CD4-positive, alpha-beta T cell treated with Interleukin-15 for 1 hour (primary cell): Measurements from ENCODE around the gene SHISA8.
A peak's percentile ranks its signal among the peaks of the same experiment; 100 is the strongest.
"Not testable (repeated sequence)": the region's sequence is repeated elsewhere in the genome, so short reads cannot be mapped to it uniquely, and the experiment has no call there.

ENCODE experiments used
- DNase-seq: peaks from one replicate; pipeline ENCODE4 v3.0.0-alpha.2; 2020

The SHISA8 gene

DNA sequence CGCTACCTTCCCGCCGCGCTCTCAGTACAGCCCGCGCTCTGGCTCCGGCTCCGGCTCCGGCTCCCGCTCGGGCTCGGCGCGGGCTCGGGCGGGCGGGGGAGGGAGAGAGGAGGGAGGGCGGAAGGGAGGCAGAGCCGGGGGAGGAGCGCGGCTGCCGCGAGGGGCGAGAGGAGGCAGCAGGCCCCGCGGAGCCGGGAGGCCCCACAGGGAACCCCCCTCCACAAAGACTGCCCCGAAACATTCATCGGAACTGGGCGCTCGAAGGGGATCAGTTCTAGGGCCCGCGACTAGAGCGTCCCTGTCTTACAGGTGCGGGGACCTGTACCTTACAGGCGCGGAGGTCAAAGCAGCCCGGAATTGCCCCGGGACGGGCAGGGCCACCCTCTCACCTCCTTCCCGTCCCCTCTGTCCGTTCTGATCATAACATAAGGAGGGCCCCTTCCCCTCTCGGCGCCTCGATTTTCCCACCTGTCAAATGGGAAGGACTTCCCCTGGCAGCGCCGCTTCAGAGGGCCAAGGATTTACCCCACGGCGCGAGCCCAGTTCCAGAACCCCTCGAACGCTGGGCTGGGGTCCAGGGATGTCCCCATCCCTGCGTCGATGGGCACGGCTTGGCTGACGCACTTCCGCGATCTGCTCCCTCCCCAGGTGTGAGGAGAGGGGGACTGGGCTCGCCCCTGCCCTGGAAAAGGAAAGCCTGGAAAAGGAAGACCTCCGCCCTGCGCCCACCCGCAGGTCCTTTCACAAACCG, at the start of gene SHISA8:
Gene SHISA8 (minus strand): TSS at position 40 of the 751 bp plus-strand sequence. CDS start 407 bp downstream, outside the sequence.
- DNase-seq = peak; percentile 65

DNA sequence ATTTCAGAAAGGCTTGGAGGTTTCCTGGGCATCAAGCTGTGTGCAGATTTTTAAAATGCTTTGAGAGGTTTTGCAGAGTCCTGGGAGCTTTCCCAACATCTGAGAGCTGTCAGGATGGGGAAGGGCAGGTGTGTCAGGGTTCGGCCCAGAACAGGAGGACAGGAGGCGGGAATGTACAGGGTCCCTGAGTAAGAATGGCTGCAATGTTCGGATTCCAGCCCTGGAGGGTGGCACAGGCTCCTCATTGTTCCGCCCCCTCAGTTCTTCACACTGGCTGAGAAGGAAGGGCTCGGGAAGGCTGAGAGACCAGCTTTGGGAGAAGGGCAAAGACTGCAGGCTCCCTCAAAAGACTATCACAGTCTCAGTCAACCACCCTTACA, 49.2 kb upstream of the SHISA8 start:
- DNase-seq = no peak

DNA sequence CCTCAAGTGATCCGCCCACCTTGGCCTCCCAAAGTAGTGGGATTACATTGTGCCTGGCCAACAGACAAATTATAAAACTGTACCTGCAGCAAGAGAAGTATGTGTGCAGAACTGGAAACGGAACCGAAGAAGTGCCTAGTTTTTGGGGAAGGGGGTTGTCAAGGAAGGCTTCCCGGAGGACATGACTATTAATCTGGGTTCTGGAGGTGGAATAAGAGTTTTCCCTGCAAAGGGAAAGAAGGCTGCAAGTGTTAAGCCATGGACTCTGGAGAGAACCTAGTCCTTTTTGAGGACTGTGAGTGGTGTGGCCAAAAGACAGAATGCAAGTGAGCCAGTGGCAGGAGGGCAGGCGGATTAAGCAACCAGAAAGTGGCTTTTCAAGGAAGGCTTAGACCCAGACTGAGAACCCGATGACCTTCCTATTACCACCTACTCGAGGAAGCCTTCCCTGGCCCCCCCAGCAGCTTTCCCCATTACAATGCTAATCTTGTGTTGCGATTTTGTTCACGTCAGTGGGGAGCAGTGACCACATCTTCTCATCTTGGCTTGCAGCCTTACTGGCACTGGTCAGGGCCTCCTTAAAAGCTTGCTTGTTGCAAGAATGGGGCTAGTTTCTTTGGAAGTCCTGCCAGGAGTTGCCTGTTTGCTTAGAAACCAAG, 48.7 kb upstream of the SHISA8 start:
- no peak for DNase-seq

DNA sequence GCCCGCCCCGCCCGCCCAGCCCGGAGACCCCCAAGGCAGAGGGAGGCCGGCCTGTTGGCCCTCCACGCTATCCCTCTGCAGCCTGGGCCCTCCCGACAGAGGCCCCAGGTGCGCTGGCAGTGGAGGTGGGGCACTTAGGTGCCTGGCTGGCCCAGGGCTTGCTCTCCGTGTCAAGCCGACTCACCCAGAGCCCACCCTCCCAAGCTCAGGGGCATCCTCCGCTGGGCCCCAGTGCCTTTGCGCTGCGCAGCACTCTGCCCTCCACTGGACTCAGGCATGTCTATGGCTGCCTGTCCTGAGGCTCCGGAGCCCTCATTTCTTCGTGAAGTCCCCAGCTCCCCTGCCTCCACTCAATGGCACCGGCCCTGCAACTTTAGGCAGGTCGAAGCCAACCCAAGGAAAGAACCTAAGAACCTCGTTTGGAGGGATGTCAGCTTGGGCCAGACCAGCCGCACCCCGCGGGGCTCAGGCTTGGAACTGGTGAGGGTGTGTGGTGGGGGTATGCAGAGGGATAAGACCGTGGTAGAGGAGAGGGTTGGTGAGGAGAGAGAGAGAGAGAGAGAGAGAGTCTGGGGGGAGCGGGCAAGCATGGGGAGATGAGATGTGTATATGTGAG, 43.2 kb upstream of the SHISA8 start:
- DNase-seq = no peak

DNA sequence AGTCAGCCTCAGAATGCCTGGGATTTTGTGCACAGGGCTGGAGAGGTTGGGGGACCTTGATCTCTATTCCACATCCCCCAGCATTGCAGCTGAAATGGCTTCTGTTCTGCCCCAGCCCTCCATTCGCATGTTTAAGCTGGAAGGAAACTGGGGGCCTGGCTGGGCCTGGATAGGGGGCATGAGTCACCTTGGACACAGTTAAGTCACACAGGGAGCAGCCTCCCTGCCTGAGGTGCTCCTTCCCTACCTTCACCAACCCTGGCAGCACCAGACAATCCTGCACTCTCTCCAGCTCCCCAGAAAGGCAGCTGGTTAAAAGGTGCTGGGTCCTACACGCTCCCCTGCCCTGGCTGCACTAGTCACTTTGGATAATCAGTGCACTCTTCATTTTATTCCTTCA, 37.8 kb upstream of the SHISA8 start:
- no peak for DNase-seq

DNA sequence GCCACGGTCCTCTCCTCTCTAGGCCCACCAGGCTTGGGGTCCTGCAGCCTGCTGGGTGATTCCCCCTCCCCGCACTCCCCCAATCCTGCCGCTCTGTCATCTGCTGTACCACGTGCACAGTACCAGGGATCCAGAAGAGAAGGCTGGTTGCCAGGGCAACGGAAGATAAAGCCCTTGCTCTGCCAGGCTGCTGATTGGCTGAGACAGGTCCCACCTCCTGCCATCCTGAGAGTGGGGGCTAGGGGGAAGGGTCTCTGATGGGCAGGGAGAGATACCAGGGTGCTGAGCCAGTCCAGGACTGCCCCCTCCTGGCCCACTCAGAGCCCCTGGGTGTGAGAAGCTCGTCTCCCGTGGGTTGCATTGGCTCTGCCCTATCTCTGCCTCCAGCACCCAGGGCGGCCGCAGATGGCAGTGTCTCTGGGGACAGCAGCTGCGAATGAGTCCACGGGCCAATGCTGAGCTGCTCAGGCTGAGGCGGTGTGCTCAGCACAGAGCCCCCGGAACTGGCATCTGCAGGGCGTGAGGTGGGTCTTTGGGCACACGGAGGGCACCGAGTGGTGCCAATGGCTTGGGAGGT, 37.1 kb upstream of the SHISA8 start, which contains the start of gene SMIM45:
Gene SMIM45 (plus strand): TSS at position 253 of the 577 bp plus-strand sequence.
- DNase-seq = peak; percentile 41

DNA sequence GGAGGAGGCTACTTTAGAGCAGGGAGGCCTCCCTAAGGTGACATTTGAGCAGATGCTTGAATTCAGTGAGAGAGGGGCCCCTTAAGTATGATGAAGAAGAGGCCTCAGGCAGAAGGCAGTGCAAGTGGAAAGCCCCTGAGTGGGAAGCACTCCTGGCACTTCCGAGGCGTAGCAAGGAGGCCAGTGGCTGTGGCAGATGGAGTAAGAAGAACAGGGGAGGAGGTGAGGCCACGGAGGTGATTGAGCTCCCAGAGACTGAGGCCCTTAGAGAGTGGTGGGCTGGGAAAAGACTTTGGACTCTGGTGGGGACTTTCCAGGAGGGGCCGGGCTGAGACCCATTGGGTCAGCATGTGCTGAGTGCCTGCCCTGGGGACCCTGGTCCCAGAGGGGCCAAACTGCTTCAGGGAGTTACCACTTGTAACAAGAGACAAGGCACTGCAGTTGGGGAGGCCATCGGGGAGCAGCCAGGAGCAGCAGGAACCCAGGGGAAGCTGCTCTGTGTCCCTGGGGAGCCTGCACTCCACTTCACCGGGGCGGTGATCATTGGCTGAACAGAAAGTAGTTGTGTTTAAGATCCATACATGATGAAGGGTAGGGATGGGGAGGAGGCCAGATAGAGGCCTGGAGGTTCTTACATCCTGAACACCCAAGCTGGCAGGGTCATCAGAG, 34.6 kb upstream of the SHISA8 start:
- no peak for DNase-seq

DNA sequence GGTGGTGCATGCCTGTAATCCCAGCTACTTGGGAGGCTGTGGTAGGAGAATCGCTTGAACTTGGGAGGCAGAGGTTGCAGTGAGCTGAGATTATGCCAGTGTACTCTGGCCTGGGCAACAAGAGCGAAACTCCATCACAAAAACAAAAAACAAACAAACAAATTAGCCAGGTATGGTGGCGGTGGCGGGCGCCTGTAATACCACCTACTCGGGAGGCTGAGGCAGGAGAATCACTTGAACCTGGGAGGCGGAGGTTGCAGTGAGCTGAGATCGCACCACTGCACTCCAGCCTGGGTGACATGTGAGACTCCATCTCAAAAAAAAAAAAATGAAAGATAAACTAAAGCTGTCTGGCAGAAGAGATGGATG, 34.0 kb upstream of the SHISA8 start:
- DNase-seq = not testable (repeated sequence)

DNA sequence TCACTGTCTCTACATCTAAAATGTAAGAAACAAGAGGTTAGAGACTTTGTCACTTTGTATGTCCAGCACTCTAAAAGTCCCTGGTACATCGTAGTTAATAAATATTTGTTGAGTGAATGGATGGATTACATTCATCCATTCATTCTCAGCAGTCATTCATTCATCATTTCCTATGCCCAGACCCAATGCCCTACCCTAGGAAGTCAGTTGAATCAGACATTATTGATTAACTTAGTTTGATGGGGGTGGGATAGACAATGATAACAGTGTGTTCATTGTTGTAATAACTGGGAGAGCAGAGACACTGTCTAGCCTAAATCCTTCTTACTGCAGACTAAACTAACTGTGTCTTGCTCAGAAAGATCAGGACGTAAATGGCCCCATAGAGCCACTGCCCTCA, 33.3 kb upstream of the SHISA8 start:
- no peak for DNase-seq

DNA sequence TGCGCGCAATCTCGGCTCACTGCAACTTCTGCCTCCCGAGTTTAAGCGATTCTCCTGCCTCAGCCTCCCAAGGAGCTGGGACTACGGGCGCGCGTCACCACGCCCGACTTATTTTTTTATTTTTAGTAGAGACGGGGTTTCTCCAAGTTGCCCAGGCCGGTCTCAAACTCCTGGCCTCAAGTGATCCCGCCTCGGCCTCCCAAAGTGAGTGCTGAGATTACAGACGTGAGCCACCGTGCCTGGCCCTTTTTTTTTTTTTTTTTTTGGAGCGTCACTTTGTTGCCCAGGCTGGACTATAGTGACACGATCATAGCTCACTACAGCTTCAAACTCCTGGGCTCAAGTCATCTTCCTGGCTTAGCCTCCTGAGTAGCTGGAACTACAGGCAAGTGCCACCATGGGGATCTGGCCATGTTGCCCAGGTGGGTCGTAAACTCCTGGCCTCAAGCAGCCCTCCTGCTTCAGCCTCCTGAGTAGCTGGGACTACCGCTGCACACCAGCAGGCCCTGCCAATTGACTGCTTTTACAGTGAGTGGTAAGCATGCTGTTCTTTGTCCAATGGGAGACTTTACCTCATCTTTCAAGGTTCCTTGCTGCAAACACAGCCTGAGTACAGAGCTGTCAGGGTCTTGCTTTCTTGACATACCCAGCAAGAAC, 32.7 kb upstream of the SHISA8 start:
- no peak for DNase-seq

DNA sequence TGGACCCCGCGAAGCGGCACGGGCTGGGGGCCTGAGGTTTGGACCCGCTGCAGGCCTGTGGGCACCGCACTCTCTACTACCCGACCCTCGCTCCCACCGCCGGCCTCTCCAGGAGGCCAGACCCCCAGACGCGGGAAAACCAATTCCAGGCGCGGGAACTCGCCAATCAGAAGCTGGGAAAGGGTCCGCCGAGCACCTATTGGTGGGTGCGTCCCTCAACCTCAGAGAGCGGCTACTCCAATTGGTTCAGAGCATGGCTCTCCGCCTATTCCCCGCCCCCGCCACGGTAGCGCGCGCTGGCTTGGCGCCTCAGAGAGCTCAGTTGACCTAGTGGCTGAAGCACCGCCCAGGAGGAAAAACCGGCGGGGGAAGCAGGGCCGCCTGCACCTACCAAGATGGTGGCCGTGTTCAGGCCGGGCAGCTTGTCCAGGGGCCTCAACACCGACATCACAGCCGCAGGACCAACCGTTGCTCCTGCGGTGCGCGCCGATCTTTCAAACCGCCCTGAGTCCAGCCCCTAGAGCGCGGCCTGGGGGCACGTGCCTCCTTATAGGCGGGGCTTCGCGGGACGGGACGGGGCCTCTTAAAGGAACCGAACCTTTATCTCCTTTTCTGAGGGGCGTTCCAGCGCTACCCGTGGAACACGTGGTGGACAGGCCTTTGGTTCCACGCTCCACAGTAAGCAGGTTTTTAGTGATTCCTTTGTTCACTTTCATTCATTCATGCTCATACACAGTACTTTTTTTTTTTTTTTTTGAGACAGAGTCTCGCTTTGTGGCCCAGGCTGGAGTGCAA, 32.0 kb upstream of the SHISA8 start, which contains the start of gene CENPM:
Gene CENPM (minus strand): TSS at position 524 of the 795 bp plus-strand sequence. CDS start 76 bp downstream, at position 448.
- DNase-seq = peak; percentile 84

DNA sequence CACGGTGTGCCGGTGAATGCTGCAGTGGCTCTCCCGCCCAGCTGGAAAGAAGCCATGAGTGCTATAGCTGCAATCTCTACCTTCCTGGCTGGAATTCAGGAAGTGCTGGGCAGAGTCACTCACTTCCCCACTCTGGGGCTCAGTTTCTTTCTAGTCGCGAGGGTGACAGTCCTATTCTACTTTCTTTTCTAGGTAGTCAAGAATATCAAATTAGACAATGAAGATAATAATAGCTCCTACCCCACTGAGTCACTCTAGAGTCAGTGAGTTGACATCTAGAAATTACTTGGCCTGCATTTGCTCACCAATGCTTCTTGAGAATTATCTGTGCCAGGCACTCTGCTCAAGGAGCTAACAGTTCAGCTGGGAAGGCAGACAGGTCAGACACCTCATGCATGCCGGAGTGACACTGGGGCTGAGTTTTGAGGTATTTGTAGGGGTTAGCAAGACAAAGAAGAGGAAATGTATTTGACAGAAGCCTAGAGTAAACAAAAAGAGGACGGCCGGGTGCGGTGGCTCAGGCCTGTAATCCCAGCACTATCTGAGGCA, 28.9 kb upstream of the SHISA8 start:
- DNase-seq = no peak

DNA sequence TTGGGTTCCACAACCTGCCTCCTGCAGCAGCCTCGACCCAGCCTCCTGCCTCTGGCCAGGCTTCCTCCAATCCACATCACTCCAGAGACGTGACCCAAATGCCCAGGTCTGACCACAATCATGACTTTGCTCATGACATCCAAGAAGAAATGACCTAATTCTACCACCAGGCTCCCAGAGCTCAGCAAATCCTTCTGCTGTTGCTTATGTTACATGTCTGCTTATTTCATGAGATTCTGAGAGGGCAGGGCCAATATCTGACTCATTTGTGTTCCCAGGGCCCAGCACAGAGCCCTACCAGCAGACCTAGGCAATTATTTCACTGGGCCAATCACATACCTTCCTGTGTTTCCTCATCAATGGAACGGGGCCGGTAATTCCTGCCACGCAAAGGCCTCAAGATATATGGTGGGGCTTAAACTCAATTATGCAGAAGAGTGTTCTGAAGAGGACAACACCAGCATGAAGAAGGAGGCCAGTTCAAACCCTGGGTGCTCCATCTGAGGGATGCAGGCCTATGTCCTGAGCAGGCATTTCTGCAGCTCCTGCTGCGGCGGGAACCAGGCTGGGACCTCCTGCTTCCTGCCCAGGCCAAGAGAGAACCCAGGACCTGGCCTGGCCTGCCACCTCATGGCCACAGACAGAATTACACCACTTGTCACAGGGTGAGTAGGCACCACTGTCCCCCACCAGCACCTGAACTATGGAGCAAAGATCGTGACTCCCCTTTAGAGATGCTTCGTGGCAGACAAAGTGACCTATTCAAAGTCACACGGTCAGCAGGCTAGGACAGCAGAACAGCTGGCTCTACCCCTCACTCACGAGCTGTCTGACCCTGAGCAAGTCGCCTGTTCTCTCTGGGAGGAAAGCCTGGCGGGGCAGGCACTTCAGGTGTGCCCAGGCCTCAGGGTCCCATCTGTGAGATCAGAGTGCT, 26.2 kb upstream of the SHISA8 start:
- peak; percentile 90 for DNase-seq

DNA sequence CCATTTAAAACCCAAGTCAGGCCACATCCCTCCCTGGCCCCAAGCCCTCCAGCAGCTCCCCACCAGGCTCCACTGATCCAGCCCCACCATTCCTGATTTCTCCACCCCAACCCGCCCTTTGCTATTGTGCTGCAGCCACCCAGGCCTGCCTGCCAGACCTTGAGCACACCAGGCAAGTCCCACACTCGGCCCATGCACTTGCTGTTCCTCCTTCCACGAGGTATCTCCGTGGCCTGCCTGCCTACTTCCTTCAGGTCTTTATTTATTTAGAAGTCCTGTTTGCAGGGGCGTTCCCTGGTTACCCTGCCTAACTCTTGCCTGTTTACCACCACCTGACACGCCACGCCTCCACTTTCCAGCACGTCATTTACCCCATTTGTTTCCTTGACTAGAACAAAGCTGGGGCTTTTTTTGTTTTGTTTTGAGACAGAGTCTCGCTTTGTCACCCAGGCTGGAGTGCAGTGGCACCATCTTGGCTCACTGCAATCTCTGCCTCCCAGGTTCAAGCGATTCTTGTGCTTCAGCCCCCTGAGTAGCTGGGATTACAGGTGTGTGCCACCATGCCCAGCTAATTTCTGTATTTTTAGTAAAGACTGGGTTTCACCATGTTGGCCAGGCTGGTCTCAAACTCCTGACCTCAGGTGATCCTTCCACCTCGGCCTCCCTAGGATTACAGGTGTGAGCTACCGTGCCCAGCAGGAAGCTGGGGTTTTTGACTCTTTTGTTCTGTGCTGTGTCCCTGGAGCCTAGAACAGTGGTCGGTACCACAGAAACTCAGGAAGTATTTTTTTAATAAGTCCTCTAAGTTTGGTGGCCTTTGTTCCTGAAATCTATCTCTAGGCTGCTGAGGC, 25.3 kb upstream of the SHISA8 start:
- DNase-seq = peak; percentile 97

DNA sequence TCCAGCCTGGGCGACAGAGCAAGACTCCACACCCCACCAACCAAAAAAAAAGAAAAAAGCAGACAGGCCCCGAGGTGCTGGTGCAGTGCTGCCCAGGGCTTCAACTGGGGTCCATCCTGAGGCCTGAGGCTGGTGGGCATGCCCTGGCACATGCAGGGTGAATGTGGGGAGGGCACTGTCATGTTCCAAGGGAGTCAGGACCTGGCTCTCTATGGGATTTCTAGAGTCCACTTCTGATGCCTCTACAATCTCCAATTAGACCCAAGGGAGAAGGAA, 22.0 kb upstream of the SHISA8 start:
- DNase-seq = no peak

DNA sequence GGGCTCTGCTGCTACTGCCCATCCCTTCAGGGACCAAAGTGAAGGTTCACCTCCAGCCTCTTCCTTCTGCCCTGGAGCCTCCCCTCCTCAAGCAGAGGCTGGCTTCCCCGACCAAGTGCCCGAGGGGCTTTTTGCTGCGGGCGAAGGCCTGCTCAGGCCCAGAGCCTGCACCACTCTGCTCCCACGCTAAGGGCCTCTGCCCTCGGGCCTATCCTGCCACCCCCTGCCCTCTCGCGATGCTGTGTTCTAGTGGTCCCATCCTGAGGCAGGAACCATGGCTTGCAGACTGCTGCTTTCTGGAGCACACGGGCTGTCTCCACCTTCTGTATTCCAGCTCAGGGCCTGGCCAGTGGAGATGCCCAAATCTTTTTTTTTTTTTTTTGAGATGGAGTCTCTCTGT, 20.6 kb upstream of the SHISA8 start:
- DNase-seq = no peak

DNA sequence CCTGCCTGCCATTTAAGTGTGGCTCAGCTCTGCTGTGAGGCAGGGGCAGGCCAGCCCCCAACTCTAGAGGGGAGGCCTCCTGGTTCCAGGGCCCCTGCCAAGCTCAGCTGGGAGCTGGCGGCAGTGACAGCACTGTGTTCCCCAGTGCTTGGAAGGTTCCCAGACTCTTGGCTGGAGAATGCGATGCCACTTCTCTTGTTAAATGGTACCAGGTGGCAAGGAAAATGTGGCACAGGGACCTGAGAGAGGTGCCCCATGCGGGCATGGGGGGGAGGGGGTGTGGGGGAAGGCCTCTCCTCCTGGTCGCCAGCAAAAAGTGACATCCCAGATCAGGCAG, 20.1 kb upstream of the SHISA8 start:
- no peak for DNase-seq

DNA sequence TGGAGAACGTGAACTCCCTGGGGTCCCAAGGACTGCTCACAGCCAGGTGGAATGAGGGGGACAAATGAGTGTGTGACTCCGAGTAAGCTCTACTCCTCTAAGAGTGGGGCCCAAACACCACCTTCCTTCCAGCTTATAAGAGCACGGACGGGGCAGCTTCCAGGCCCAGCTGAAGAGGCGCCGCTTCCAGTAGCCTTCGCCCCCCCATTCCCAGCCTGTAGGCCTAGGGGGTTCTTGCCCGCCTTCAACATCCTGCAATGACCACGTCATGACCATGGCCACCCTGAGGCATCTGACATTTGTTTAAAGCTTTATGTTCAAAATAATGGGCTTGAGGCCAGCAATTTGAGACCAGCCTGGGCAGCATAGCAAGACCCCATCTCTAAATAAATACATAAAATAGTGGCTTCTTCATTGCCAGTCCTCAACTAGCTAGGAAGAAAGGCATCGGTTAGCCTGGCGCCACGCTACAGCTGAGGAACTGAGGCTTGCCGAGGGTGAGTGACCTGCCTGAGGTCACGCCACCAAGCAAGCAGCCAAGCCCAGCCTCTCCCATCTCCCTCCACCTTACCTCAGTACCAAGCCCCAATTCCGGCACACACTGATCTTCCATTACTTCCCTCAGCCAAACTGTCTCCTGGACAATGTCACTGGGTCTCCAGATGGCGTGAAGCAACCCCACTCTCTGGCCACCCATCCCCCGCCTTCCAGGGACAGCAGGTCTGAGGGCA, 19.6 kb upstream of the SHISA8 start:
- DNase-seq = no peak
